Globus pallidus (tissue), 1 donor: Measurements from ENCODE around the gene CLIC5.

Experiments used
- DNase-seq: peaks from one replicate; pipeline ENCODE4 v3.0.0-alpha.2; 2015; ENCODE audit warnings: low spot score

CLIC5 gene

DNA sequence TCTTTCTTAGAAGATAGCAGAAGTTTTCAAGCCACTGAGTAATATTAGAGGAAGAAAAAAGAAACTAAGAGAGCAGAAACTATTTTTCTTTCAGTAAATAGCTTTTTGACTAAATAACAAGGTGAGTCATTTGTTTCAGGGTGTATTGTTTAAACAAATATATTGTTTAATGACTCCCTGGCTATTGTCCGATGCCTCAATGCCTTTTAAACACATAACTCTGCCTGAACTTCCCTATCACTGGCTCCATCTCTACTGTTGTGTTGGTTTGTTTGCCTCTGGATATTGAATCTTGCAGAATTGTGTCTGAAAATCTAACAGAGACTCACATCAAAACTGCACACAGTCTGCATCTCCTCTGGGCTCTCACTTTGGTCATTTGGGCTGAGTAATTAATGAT, 19.6 kb upstream of the CLIC5 start:
- DNase-seq, result no peak

DNA sequence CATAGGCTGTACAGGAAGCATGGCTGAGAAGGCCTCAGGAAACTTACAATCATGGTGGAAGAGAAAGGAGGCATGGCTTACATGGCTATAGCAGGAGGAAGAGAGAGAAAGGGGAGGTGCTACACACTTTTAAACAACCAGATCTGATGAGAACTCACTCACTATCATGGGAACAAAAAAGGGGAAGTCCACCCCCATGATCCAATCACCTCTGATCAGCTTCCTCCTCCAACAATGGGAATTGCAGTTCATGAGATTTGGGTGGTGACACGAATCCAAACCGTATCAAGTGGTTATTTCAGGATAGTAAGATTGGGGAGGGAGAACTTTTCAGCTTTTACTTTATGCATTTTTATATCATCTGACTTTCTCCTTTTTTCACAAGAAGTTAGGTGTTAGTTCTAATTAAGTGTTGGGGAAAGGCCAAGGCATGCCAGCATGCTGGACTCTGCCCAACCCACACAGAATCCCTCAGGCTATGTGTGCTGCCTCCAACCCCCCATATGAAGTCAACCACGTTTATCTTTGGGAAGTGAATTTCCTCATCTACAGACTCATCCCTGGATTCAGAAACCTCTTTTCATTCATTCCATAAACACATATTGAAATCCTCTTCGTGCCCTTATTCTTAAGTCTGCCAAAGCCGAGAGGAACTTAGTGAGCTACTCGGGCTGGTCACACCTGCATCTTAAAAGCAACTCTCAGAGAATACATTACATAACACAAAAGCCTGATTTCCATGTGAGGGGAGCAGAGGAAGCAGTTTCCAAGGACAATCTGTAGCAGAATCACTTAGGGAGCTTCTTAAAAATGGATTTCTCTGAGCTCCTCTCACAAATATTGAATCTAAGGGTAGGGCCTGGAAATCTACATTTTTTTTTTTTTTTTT, 16.7 kb upstream of the CLIC5 start:
- no peak for DNase-seq

DNA sequence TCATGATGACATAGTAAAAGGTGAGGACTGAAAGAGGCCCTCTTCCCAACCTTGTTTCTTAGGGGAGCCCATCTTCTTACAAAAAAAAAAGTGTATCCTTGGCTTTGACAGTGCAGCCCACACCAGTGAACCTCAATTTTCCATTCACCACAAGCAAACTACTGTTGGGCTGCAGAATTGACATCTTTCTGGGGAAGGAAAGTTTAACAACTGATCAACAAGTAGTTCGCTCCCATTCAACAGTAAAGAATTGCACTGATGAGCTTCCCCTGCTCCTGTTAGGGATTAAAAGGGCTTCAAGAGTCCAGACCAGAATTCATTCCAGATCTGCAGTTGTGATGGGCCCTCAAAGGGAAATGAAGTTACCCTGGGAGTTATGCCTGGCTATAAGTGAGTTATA, 13.9 kb upstream of the CLIC5 start:
- no peak for DNase-seq

DNA sequence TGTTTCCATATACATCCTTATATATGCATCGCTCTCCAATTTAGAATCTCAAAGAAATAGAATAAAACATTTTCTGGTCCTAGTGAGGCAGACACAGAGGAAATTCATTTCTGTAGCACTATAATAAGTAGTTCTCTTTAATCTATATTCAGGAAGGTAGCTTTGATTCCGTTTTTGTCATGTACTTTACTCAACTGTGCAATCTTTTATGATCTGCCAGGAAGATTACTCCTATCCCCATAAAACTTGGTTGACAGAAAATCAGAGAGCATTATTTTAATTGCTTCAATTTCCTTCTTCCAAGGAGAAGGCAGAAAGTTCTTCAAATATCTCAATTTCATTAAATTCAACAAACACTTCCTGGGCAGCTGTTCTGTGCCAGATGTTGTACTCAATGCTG, 10.6 kb upstream of the CLIC5 start:
- DNase-seq, result no peak

DNA sequence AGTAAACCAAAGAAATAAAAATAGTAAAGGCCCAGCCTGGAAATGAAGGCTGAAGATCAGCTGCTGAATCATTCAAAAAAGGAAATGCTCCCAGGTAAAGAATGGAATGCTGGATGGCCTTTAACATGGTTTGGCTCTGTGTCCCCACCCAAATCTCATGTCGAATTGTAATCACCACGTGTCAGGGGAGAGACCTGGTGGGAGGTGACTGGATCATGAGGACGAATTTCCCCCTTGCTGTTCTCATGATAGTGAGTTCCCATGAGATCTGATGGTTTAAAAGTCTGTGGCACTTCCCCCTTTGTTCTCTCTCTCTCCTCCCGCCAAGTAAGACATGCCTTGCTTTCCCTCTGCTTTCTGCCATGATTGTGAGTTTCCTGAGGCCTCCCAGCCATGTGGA, 9.9 kb upstream of the CLIC5 start:
- DNase-seq, result no peak

DNA sequence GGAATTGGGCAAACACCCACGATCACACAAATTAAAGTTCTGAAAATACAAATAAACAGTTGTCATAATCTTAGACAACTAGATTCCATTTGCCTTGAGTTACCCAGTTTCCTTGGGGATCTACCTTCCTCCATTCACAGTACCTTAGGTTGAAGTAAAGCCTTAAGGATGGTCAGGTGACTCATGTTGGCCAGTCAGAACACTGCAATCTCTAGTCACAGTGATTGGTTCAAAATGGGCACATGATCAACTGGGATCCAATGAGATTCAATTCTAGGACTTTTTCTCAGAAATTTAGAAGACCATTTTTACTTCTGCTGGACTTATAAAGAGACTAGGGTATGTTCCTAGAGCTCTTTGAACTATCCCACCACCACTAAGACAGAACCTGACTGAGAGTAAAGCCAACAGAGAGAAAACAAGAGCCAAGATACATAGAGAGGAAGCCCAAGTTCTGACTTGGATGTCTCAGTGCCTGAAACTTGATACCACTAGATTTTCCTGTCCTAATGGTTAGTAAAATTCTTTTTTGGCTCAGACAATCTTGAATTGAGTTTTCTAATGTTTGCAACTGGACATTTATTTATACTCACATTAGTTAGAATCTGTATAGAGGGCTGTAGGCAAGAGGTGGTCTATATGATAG, 8.6 kb upstream of the CLIC5 start:
- no peak for DNase-seq

DNA sequence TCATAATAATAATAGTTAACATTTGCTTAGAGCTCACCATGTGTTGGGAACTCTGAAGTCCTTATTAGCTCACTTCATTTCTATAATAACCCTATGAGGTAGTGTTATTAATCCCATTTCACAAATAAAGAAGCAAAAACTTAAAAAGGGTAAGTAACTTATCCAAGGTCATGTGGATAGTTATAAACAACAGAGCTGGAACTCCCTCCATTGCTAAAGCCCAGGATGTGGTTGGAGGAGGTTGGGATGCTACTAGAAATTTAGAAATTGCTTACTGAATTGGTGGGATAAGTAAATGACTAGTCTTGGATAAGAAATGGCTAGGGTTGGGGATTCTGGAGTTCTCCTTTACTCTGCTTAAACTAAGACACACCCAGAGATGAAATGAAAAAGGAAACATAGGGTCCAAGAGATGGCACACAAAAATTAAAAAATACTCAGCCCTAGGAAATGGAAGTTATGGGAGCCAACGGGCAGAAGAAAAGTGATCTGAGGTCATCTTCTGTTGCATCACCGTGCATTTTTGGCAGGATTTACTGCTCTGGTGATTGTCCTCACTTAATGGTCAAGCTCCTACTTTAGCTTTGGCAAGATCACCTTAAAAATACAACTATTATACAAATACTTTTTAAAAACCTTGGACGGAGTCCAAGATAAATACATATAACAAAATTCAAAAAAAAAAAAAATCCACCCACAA, 7.7 kb upstream of the CLIC5 start:
- DNase-seq, result no peak

DNA sequence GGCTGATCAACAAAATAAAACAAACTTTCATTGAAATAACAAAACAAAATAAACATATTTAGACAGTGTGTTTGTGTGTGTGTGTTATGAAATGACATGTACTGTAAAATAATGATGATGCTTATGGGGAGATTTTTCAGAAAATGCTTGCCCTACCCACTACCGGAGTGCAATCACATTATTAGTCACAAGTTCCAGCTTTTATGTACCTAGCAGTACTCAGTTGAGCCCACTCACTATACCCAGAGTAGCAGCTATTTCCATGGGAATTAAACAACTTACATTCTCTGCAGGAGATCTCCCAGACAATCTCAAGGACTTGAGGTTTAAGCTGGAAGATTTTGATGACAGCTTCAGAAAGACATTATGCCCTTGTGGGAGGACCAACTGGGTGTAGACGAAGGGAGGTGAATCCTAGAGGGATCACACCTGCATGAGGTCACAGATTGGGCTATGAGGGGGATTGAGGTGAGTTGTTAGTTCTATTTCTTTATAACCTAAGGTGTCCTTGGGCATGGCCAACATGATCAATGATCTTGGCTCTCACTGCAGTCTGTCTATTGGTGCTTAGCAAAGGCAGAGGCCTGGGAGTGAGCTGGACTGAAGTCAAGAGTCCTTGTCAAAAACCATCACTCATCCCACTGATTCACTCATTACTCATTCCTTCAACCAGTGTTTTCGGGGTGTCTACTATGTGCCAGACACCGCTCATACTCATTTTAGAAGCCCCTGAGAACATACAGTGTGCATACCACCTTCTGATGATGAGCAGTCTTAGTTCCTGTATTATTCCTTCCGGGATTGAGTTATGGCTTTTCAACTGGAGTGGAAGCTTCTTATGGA, 6.7 kb upstream of the CLIC5 start:
- DNase-seq, result no peak

DNA sequence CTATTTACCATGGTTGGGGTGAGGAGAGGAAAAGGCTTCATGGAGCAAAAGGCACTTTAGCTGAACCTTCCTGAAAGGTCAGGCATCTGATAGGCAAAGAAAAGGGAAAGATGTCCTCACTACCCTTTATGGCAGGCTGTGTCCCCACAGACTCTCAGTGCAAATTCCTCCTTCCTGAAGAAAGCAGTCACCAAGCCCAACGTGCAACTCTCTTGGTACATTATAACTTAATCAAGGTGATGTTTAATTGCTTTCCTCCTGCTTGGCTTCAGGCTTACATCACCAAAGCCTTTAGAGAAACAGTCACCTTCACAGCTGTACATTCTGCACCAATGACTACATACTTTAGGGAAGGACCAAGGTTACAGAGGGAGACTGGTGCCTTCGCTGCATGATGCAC, 2.1 kb upstream of the CLIC5 start:
- no peak for DNase-seq

DNA sequence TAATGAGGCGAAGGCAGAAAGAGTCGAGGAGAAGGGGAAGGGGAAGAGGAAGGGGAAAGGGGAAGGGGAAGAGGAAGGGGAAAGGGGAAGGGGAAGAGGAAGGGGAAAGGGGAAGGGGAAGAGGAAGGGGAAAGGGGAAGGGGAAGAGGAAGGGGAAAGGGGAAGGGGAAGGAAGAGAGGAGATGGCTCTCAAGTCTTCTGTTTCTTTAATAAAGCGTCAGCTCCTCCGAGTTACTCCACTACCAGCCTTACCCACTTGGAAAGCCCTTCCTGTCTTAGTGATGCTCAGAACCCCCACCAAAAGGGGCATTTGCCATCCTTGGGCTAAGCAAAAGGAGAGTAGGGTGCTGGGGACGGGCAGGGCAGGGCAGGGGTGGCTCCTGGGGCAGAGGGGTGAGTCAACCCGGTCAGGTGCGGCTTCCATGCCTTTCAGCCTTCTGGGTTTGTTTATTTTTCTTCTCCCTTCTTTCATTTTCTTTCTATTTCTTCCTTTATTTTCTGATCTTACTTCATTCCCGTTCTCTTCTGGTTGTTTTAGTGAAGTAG, 476 bp upstream of the CLIC5 start:
- DNase-seq, result no peak

DNA sequence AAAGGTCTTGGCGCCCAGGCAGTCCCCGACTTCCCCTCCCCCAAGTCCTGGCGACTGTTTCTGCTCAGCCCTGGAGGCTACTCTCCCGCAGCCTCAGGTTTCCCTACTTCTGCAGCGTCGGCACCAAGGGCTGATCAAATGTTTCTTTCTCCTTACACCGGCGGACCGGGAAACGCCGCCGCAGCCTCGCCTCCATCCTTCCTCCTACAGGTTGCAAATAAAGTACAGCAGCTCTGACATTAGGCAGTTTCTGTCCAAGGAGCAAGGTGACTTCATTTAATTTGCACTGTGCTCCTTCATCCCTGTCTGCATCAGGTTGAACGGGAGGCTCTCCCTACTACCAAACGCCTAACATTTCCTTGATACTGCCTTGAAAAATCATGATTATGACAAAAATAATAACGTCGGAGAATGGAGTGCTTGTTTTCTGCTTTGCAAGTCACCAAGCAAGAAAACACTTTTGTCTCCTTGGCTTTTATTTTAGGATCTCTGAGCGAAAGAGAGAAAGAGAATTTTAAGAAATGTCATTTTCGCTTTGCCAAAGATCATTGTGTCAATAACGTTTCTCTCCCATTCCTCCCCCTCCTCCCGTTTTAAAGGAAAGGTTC, 1.0 kb downstream of the CLIC5 start:
- DNase-seq, result no peak

DNA sequence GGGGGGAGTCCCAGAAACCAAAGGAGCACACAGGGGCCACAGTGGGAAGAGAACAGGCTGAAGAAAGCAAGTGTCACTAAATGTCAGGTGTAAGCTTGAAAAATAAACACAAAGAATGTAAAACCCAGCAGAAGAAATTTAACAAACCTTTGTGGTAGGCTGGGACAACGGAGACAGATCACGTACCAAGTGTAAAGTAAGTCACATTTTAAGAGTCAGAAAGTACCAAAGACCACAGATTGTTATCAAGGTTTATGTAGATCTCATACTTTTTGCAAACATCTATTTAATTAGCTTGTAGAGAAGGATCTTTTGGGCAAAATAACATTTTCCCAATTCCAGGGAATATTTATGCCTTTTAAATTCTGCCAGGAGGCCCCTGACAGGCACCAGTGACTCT, 1.6 kb downstream of the CLIC5 start:
- no peak for DNase-seq

DNA sequence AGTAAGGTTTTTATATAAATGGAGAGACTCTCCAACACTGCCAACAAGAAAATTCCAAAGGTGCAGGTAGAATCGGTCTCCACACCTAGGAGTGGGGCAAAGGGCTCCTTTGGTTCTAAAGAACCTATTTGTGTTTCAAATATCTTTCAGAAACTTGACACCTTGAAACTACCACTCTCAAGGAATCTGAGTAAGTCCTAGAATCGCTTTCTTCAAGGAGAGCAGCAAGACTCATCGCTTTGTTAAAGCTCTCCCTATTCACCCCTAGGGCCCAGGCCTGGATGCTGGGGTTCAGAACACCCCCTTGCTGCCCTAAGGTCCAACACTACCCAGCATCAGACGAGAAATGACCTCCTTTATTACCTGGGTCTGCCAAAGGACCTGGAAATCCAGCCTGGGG, 2.0 kb downstream of the CLIC5 start:
- DNase-seq, result no peak

DNA sequence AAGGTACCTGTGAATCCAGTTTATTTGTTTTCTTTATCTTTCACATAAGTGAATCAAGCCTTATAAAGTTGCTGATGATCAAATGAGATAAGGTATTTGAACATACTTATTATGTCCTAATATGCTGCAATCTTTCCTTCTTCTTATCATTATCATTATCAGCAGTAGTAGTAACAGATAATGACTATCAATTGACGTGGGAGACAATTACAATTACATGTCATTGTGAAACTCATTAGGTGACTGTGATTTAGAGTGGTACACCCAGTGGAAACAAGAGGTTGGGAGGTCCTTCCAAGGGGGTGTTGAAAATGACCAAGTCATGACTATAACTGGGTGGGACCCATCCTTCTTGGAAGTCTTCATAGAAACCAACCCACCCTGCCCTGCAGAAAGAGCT, 2.8 kb downstream of the CLIC5 start:
- DNase-seq, result no peak

DNA sequence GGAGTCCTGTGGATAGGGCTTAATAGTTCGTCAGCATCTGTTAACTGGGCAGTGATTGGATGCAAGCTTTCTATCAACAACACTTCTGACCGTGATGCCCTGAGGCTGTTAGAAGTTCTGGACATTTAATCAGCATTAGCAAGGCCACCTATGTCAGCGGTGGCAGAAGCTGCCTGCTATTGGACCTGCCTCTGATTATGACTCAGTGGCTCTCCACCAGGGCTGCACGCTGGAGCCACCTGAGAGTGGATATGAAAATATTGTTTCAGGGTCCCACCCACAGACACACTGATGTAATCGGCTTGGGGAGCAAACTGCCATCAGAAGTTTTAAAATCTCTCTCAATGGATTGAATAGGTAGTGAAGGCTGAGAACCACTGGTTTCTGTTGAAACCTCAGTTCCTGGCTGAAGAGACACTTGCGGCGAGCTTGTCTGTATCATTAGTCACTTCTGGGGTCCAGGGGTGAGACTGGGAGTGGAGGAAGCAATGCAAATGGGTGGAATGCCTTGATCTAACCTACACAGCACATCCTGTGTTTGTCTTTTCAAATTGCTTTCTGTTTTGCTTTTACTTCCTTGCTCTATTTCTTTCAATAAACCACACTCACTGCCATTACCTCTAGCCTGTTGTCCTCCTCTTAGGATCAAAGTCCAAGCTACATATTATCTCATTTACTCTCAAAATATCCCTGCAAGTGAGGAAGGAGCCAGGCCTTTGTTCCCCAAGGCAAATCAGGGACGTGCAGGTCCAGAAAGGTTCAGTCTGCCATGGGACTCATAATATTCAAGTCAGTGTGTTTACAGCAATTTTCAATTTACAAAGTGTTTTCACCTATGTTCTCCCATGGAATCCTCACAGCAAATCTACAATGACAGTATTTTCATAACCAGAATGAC, 4.2 kb downstream of the CLIC5 start:
- DNase-seq, result no peak

DNA sequence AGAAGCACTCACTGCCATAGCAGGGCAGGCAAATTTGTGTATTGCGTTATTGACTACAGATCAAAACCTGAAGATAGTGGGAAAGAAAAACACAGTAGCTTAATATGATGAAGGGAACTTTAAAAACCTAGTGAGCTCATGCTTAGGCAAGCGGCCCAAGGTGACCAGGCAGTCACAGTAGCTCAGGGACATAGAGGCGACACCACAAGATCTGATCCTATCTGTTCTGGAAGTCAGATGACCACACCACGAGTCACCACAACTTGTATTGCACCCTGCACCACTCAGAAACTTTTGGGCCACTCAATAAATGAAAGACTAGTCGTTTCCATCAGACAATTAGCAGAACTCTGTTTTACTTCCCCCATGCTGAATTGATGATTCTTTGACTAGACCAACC, 4.9 kb downstream of the CLIC5 start:
- no peak for DNase-seq

DNA sequence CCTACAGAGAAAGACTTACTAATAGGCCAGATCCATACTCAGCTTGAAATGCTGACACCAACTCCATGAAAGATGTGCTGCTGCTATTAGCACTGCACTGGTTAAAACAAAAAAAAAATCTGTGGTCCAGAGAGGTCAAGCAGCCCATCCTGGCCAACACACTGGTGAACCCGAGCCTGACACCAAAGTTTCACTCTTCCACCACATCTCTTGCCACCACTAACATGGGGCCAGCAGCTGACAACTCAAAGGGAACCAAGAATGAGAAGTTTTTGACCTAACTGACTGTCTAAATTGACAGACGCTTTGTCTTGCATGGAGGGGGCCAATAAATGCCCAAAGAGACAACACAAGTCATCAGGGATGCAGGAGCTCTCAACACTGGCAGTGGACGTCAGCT, 5.4 kb downstream of the CLIC5 start:
- no peak for DNase-seq

DNA sequence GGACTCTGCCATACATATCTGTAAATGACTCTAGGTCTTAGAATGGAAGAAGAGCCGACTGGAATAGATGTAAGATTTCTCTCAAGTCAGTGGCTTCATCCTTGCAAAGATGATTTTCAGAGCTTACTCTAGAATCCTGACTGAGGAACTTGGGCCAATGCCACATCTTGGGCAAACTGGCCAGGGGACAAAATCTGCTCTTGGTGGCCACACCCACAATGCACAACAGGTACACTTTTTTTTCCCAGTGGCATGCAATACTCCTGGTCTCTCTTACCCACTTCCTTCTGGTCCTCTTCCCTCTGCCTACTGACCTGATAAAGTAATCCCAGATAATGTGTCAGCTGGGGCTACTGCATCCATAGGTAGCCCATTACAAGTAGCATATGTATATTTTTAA, 13.4 kb downstream of the CLIC5 start:
- no peak for DNase-seq

DNA sequence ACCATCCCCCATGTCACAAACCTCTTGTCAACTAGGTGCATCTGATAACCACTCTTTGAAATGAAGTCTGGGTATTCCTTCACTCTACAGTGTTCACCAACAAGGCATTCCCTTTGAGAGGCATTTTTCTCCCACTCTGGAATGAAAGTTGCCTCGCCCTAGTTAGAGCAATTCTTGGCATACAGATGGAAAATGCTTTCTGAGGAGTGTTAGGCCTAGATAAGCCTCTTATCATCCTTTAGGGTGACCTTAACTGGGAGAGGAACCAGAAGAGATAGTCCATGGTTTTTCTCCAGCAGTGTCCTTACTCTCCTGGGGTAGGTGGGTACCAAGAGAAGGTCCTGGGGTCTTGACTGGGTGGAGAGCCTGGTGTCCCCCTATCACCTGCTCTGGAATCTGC, 14.8 kb downstream of the CLIC5 start:
- no peak for DNase-seq

DNA sequence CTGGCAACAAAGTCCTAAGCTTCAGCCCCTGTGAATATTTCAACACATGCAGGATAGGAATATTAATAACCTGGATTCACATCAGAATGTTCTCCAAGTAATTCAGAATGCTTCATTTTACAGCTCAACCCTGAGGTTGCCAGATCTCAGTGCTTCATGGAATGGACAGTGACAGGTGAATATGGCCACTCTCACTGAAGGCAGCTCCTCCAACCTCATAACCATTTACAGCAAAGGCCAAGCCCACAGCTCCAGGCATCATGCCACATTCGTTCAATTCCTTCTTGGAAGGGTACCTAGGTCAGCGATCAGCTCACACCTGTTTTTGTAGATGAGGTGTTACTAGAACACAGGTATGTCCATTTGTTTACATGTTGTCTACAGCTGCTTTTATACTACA, 17.1 kb downstream of the CLIC5 start:
- DNase-seq, result no peak
